Subcutaneous abdominal adipose tissue (tissue), 5 donors: ENCODE results near the gene TYRO3.

Source experiments
- H3K27ac ChIP-seq: one replicate; pipeline ENCODE4 v1.7.0; 2013; ENCODE audit warnings: low read depth, mild to moderate bottlenecking, inconsistent platforms, low read length, moderate library complexity
- H3K27me3 ChIP-seq, 5 donors: one replicate each; pipeline ENCODE4 v1.7.0; 2013; ENCODE audit warnings: low read length in 5 of 5, inconsistent platforms in 1 of 5; ENCODE audit not compliant: control insufficient read depth in 5 of 5, insufficient read depth in 4 of 5
- H3K36me3 ChIP-seq, 5 donors: one replicate each; pipeline ENCODE4 v1.7.0; 2013; ENCODE audit warnings: low read length in 5 of 5; ENCODE audit not compliant: control insufficient read depth in 5 of 5, insufficient read depth in 5 of 5
- H3K4me1 ChIP-seq, 5 donors: one replicate each; pipeline ENCODE4 v1.7.0; 2013; ENCODE audit warnings: low read length in 5 of 5, mild to moderate bottlenecking in 3 of 5, moderate library complexity in 1 of 5; ENCODE audit not compliant: control insufficient read depth in 5 of 5, insufficient read depth in 5 of 5
- H3K4me3 ChIP-seq, 5 donors: one replicate each; pipeline ENCODE4 v1.7.0; 2013; ENCODE audit warnings: low read length in 5 of 5, low read depth in 1 of 5
- H3K9ac ChIP-seq, 5 donors: one replicate each; pipeline ENCODE4 v1.7.0; 2013; ENCODE audit warnings: low read length in 5 of 5, mild to moderate bottlenecking in 4 of 5, moderate library complexity in 3 of 5
- H3K9me3 ChIP-seq, 5 donors: one replicate each; pipeline ENCODE4 v1.7.0; 2013; ENCODE audit warnings: low read length in 5 of 5; ENCODE audit not compliant: control insufficient read depth in 5 of 5
- donor health status: healthy.
- donor health status: healthy.
- donor health status: healthy.
- donor health status: healthy.
- donor health status: healthy.

TYRO3 gene

DNA sequence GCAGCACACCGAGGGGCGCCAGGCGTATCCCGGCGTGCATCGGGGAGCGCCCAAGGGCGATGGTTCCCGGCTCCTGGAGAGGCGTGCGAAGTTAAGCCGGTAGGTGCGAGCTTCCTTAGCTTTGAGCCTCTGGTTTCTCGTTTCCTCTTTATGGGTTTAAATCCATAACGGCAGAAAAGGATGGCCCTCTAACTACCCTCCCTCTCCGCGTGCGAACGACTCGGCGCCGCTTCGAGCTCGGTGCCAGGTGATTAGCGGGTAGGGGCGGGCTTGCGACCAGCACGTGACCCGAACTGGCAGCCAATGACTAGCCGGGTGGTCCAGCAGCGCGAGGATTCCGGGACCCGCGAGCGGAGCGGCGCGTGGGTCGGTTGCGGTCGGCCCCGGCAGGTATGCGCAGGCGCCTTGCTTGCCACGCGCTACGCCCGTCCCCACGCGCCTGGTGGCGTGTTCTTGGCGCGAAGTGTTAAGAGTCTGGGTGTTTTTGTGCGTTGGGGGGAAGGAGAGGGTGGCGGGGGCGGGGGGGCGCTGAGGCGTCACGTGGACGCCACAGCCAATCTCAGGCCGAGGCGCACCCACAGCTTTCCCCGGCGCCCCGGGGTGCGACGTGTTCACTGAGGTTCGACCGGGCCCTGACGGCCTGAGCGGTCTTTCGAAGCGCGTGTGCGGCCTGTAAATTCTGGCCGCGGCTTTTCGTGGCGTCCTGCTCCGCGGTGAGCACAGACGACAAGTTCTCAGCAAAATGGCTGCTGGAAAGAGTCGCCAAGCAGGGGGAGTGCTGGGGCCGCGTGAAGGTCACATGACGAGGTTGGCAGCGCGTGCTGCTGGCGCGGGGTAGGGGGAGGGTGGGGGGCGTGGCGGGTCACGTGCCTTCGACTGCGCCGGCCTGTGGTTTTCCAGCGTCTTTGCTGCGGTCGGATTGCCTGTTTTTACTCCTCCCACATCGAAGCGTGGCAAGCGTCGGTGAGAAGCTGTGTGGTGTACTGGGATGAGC, 62.5 kb downstream of the TYRO3 start:
- Histone ChIP-seq H3K27me3 (no peaks in the 10 kb centered on the region), H3K9me3 (peaks cover 0 to 9% (median 3%) of the 10 kb centered on the region in 5 donors), H3K9ac (peak overlapping the region in 4 of 5 donors; percentile 51 to 72 (median 66)), H3K36me3 (no peaks in the 10 kb centered on the region), H3K4me1 (peaks cover 1 to 17% (median 15%) of the 10 kb centered on the region in 5 donors), H3K4me3 (peak overlapping the region; percentile 68 to 76 (median 71)), H3K27ac (no peak overlapping the region)

DNA sequence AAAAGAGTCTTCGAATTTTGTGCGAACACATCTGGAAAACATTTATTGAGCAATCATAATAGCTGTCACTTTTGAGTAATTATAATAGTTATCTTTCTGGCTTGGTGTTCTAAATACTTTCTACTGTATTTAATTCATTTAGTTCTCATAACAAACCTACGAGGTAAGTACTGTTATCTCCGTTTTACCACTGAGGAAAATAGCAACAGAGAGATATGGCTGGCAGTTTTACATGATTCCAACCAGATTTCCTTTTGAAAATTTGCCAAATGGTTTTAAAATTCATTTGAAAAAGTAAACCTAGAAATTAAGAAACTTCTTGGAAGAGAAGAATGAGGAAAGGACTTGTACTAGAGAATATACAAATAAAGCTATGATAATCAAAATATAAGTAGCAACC, 63.9 kb downstream of the TYRO3 start:
- no peak overlapping the region for H3K9ac ChIP-seq
- H3K4me3 ChIP-seq = no peak overlapping the region
- H3K4me1 ChIP-seq = peaks cover 1 to 17% (median 15%) of the 10 kb centered on the region in 5 donors
- peaks cover 0 to 3% (median 0%) of the 10 kb centered on the region in 5 donors for H3K9me3 ChIP-seq
- H3K27me3 ChIP-seq = no peaks in the 10 kb centered on the region
- no peaks in the 10 kb centered on the region for H3K36me3 ChIP-seq
- H3K27ac ChIP-seq = no peak overlapping the region

DNA sequence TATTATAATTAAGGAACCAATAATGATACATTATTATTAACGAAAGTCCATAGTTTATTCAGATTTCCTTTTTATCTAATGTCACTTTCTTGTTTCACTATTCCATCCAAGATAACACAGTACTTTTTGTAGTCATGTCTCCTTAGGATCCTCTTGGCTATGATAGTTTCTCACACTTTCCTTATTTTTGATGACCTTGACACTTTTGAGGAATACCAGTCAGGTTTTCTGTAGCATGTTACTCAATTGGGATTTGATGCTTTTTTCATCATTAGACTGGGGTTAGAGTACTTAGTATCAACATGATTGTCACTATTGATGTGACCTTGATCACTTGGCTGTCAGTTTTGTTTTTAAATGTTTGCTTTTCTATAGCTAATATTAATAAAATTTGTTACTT, 68.2 kb downstream of the TYRO3 start:
- no peak overlapping the region for H3K4me3 ChIP-seq
- H3K36me3 ChIP-seq = no peaks in the 10 kb centered on the region
- H3K27ac ChIP-seq = no peak overlapping the region
- peaks cover 0 to 3% (median under 1%) of the 10 kb centered on the region in 5 donors for H3K4me1 ChIP-seq
- H3K27me3 ChIP-seq = no peaks in the 10 kb centered on the region
- no peak overlapping the region for H3K9ac ChIP-seq
- no peaks in the 10 kb centered on the region for H3K9me3 ChIP-seq

DNA sequence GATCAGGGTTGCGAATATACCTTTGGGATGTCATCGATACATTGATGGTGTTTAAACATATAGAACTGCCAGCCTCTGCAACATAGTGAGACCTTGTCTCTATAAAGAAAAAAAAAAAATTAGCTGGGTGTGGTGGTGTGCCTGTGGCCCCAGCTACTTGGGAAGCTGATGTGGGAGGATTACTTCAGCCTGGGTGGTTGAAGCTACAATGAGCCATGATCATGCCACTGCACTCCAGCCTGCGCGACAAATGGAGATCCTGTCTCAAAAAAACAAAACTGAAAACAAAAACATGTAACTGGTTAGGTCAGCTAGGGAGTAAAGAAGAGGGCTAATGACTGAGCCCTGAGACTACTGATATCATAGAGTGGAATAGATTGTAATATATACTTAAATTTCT, 70.5 kb downstream of the TYRO3 start:
- Histone ChIP-seq H3K9me3 (no peaks in the 10 kb centered on the region), H3K4me3 (no peak overlapping the region), H3K4me1 (no peaks in the 10 kb centered on the region), H3K27me3 (no peaks in the 10 kb centered on the region), H3K27ac (no peak overlapping the region), H3K9ac (no peak overlapping the region), H3K36me3 (no peaks in the 10 kb centered on the region)

DNA sequence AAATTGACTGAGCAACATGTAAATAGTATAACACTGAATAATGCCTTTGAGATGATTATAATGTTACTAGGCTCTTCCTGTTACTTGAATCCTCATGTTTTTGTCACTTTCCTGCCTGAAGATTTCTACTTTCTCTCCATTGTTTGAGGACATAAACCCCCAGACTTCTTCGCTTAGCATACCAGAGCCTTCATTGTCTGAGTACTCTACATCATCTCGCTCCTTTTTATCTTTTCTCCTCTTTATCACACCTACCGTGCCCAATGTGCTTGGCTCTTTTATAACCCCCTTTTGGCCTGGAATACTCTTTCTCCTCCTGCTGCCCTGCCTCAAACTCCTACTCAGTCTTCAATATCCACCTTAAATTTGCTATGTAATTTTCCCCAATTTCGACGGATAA, 70.9 kb downstream of the TYRO3 start:
- no peak overlapping the region for H3K27ac ChIP-seq
- H3K9ac ChIP-seq = no peak overlapping the region
- no peak overlapping the region for H3K4me3 ChIP-seq
- H3K4me1 ChIP-seq = no peaks in the 10 kb centered on the region
- H3K9me3 ChIP-seq = no peaks in the 10 kb centered on the region
- no peaks in the 10 kb centered on the region for H3K36me3 ChIP-seq
- H3K27me3 ChIP-seq = no peaks in the 10 kb centered on the region

DNA sequence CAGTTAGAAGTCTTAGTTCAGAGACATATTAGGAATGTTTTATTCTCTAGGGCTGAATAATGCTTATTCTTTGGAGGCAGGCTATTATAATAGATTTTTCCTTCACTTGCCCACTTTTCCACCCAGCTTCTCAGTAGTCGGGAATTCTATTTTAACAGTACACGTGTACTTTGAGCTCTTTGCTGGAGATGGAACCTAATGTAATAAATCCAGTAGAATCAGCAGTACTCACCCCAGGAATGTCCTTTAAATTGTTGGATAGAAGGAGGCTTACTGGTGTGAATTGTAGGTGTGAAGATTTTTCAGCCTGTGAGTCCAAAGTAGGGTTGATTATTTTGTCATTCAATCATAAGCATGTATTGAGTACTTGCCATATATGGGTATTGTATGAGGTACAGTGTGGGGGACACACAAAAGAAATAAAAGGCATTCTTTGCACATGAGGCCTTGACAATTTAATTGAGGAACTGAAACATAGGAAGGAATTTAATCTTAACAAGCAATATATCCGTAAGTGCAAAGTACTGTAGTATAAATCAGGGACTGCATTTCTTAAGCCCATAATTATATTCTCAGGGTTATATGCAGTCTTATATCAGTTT, 71.7 kb downstream of the TYRO3 start:
- no peaks in the 10 kb centered on the region for H3K27me3 ChIP-seq
- H3K9ac ChIP-seq = no peak overlapping the region
- H3K27ac ChIP-seq = no peak overlapping the region
- H3K4me1 ChIP-seq = no peaks in the 10 kb centered on the region
- H3K9me3 ChIP-seq = no peaks in the 10 kb centered on the region
- H3K36me3 ChIP-seq = no peaks in the 10 kb centered on the region
- no peak overlapping the region for H3K4me3 ChIP-seq

DNA sequence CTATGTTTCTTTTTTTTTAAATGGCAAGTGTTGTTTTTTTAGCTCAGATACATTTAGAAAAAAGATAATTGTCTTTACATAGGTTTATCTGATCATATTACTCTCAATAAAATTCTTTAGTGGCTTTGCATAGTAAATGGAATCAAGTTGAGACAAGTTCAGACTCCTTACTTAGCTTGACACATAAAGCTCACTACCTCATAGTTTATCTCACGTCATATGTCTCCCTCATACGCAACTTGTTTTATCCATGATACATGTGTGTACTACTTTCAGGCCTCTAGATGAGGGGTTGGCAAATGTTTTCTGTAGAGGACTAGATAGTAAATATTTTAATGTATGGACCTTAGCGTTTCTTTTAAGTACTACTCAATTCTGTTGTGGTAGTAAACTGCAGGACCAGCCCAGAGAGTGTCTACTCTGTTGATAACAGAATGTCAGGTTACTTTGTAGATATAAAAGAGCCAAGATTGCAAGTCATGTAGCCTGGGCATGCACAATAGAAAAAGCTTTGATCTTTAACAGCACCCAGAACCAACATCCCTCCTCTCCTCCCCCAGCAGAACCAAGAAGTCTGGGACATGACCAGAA, 73.0 kb downstream of the TYRO3 start:
- H3K4me3 ChIP-seq = no peak overlapping the region
- H3K4me1 ChIP-seq = no peaks in the 10 kb centered on the region
- no peak overlapping the region for H3K27ac ChIP-seq
- H3K9ac ChIP-seq = no peak overlapping the region
- no peaks in the 10 kb centered on the region for H3K36me3 ChIP-seq
- H3K9me3 ChIP-seq = no peaks in the 10 kb centered on the region
- no peaks in the 10 kb centered on the region for H3K27me3 ChIP-seq
